ENCODE results near the gene CXCL11.
"Not testable (repeated sequence)": the region's sequence is repeated elsewhere in the genome, so short reads cannot be mapped to it uniquely, and the experiment has no call there.

CXCL11 gene

GRCh38 chr4:76035799-76036380 is at the start of gene CXCL11:
Gene CXCL11, minus strand, starts transcription at chr4:76036070. Its CDS starts 83 bp downstream, at chr4:76035987.
- no peak for DNase-seq

- no peak for DNase-seq
Observed at GRCh38 chr4:76084542-76084941, 48.7 kb upstream of the CXCL11 start.

- DNase-seq = no peak
Observed at GRCh38 chr4:76083386-76083988, 47.6 kb upstream of the CXCL11 start.

- DNase-seq = peak; percentile 8
Observed at GRCh38 chr4:76078033-76078613, 42.3 kb upstream of the CXCL11 start.

GRCh38 chr4:76074993-76075600 is 39.2 kb upstream of the CXCL11 start:
- no peak for DNase-seq

- no peak for DNase-seq
Observed at GRCh38 chr4:76074468-76074867, 38.6 kb upstream of the CXCL11 start, which contains the start of gene ART3. Gene ART3, plus strand, starts transcription at chr4:76074709. Its CDS starts 1,181 bp downstream, at chr4:76075890.

- DNase-seq = no peak
Observed at GRCh38 chr4:76072760-76073159, 36.9 kb upstream of the CXCL11 start.

- peak; percentile 70 for DNase-seq
Observed at GRCh38 chr4:76067652-76068286, 31.9 kb upstream of the CXCL11 start.

GRCh38 chr4:76066546-76066945 is 30.7 kb upstream of the CXCL11 start:
- no peak for DNase-seq

- no peak for DNase-seq
Observed at GRCh38 chr4:76061982-76062381, 26.1 kb upstream of the CXCL11 start.

GRCh38 chr4:76061421-76061820 is 25.6 kb upstream of the CXCL11 start:
- no peak for DNase-seq

- no peak for DNase-seq
Observed at GRCh38 chr4:76060506-76060905, 24.6 kb upstream of the CXCL11 start.

- DNase-seq = no peak
Observed at GRCh38 chr4:76059750-76060149, 23.9 kb upstream of the CXCL11 start.

GRCh38 chr4:76058888-76059426 is 23.1 kb upstream of the CXCL11 start:
- DNase-seq = no peak

GRCh38 chr4:76058302-76058701 is 22.4 kb upstream of the CXCL11 start:
- DNase-seq = no peak

- DNase-seq = no peak
Observed at GRCh38 chr4:76055421-76055820, 19.6 kb upstream of the CXCL11 start.

GRCh38 chr4:76055016-76055415 is 19.1 kb upstream of the CXCL11 start:
- no peak for DNase-seq

GRCh38 chr4:76053730-76054129 is 17.9 kb upstream of the CXCL11 start:
- no peak for DNase-seq

GRCh38 chr4:76050560-76051050 is 14.7 kb upstream of the CXCL11 start:
- not testable (repeated sequence) for DNase-seq

- DNase-seq = not testable (repeated sequence)
Observed at GRCh38 chr4:76049860-76050416, 14.1 kb upstream of the CXCL11 start.

- not testable (repeated sequence) for DNase-seq
Observed at GRCh38 chr4:76044686-76045085, 8.8 kb upstream of the CXCL11 start.

- not testable (repeated sequence) for DNase-seq
Observed at GRCh38 chr4:76043306-76043705, 7.4 kb upstream of the CXCL11 start.

All from fibroblast of upper back skin (primary cell).